PC-9 (cell line): ENCODE measurements around the gene SPOCK3. TPM values are rescaled to one million over a fixed set of nuclear protein-coding genes. Genes with fewer than 3 reads are reported as not detected.

Experiments used
- BruUV-seq: library from RNA; stranded (reverse); fragments of 400-500 nt; replicated peaks from 2 replicates; lab custom pipeline; 2021; lab: Mats Ljungman, UMichigan
- CTCF ChIA-PET: fragments of 300-600 bp; sonication (Branson Sonifier 250); formaldehyde crosslinking; loops from one replicate; lab custom pipeline; 2022; ENCODE audit warnings: antibody characterized with exemption; lab: Charles Lee
- POLR2A ChIA-PET: fragments of 300-600 bp; sonication (Branson Sonifier 250); formaldehyde crosslinking; loops from one replicate; lab custom pipeline; 2022; ENCODE audit warnings: antibody characterized with exemption; ENCODE audit not compliant: unreplicated experiment; lab: Charles Lee
- DNase-seq, 2 experiments: peaks; one replicate each; pipeline versions ENCODE4 v3.0.0 to v3.0.0-alpha.2; 2015 to 2022; ENCODE audit warnings: mixed read lengths in 1 of 2
- H2AFZ ChIP-seq: fragments of 200-600 bp; sonication (generic); 2 replicates; pipeline ENCODE4 v1.8.1; 2017; ENCODE audit warnings: antibody characterized with exemption
- H3F3A ChIP-seq: fragments of 200-600 bp; sonication (generic); 2 replicates; pipeline ENCODE4 v1.8.1; 2017; ENCODE audit warnings: antibody characterized with exemption, mild to moderate bottlenecking, low read depth; ENCODE audit not compliant: insufficient read depth
- H3K27ac ChIP-seq: fragments of 200-600 bp; sonication (generic); 2 replicates; pipeline ENCODE4 v1.6.1; 2016; ENCODE audit warnings: mixed run types
- H3K27me3 ChIP-seq: fragments of 200-600 bp; sonication (generic); 2 replicates; pipeline ENCODE4 v1.6.1; 2016; ENCODE audit warnings: low read depth, mixed run types; ENCODE audit not compliant: insufficient read depth
- H3K36me3 ChIP-seq: fragments of 200-600 bp; sonication (generic); 2 replicates; pipeline ENCODE4 v1.6.1; 2016; ENCODE audit warnings: low read depth, mixed run types
- H3K4me1 ChIP-seq: fragments of 200-600 bp; sonication (generic); replicated peaks from 2 replicates; pipeline ENCODE4 v1.6.1; 2016; ENCODE audit warnings: mixed run types; ENCODE audit not compliant: insufficient read depth
- H3K4me2 ChIP-seq: fragments of 200-600 bp; sonication (generic); 2 replicates; pipeline ENCODE4 v1.6.1; 2017; ENCODE audit warnings: mixed run types
- H3K4me3 ChIP-seq: fragments of 200-600 bp; sonication (generic); 2 replicates; pipeline ENCODE4 v1.6.1; 2016; ENCODE audit warnings: mixed run types
- H3K79me2 ChIP-seq: fragments of 200-600 bp; sonication (generic); 2 replicates; pipeline ENCODE4 v1.6.1; 2017; ENCODE audit warnings: low read depth, mixed run types
- H3K9me2 ChIP-seq: fragments of 200-600 bp; sonication (generic); 2 replicates; pipeline ENCODE4 v1.8.1; 2017; ENCODE audit warnings: mild to moderate bottlenecking; ENCODE audit not compliant: insufficient read depth
- H3K9me3 ChIP-seq: fragments of 200-600 bp; sonication (generic); 2 replicates; pipeline ENCODE4 v1.8.1; 2016; ENCODE audit warnings: low read depth; ENCODE audit not compliant: insufficient read depth
- H4K20me1 ChIP-seq: fragments of 200-600 bp; sonication (generic); 2 replicates; pipeline ENCODE4 v1.8.1; 2017; ENCODE audit not compliant: insufficient read depth
- EZH2 ChIP-seq: fragments of 200-600 bp; sonication (generic); IDR thresholded peaks from 2 replicates; pipeline ENCODE4 v1.8.0; 2017; ENCODE audit warnings: antibody characterized with exemption, low read depth
- intact Hi-C: fragments of 100-400 bp; cut with micrococcal nuclease; formaldehyde crosslinking; loops from one replicate; pipeline ENCODE4 v1.10.0; 2022; ENCODE audit not compliant: unreplicated experiment
- total RNA-seq: library from RNA; stranded (reverse); gene quantifications from 2 replicates; pipeline ENCODE4 v1.2.3, GENCODE V29; 2021
- TF ChIP-seq, protein P1 (sequence below): fragments of 200-600 bp; sonication (generic); conservative IDR thresholded peaks from 2 replicates; pipeline ENCODE4 v1.6.1; 2017; ENCODE audit warnings: mixed run types, antibody characterized with exemption, mild to moderate bottlenecking, moderate library complexity

Gene SPOCK3
- total RNA-seq, 1 experiment from 2014 or later = not detected

DNA sequence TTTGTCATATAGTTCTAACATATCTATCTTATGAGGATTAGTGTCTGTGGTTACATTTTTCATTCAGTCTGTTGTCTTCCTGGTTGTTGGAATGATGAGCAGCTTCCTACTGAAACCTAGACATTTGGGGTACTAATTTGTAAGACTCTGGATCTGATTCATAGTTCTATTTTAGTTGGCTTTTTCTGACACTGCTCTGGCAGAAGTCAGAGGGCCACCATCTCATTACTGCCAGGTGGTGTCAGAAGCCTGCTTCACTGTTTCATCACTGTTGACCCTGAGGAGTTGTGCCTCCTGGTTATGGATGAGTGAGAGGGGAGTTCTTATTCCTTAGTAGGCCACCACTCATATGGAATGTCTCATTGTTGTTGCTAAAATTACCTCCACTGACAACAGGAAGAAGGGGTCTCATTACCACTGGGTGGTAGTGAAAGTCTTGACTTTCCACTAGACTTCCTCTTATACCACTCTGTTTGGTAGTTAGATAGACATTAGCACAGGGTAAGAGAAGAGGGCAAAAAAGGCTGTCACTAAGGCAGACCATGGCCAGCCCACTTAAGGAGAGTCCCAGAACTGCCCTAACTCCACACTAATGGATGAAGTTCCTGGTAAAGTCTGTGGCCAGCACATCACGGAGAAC lies 395.2 kb downstream of the SPOCK3 start:
- TF ChIP-seq, protein P1, sequence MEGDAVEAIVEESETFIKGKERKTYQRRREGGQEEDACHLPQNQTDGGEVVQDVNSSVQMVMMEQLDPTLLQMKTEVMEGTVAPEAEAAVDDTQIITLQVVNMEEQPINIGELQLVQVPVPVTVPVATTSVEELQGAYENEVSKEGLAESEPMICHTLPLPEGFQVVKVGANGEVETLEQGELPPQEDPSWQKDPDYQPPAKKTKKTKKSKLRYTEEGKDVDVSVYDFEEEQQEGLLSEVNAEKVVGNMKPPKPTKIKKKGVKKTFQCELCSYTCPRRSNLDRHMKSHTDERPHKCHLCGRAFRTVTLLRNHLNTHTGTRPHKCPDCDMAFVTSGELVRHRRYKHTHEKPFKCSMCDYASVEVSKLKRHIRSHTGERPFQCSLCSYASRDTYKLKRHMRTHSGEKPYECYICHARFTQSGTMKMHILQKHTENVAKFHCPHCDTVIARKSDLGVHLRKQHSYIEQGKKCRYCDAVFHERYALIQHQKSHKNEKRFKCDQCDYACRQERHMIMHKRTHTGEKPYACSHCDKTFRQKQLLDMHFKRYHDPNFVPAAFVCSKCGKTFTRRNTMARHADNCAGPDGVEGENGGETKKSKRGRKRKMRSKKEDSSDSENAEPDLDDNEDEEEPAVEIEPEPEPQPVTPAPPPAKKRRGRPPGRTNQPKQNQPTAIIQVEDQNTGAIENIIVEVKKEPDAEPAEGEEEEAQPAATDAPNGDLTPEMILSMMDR = no peak
- no peak for TF ChIP-seq EZH2
- H3K79me2 ChIP-seq = no peaks in the 10 kb centered on the region
- H3K4me2 ChIP-seq = no peak overlapping the region
- H3K4me3 ChIP-seq = no peak overlapping the region
- H3K9me3 ChIP-seq = no peaks in the 10 kb centered on the region
- no TSS peak for BruUV-seq
- ChIA-PET POLR2A (no interaction called here), CTCF (no interaction called here)
- no peaks in the 10 kb centered on the region for H3K4me1 ChIP-seq
- no peak for DNase-seq
- no peak overlapping the region for H2AFZ ChIP-seq
- no peaks in the 10 kb centered on the region for H4K20me1 ChIP-seq
- no peaks in the 10 kb centered on the region for H3K9me2 ChIP-seq
- H3F3A ChIP-seq = no peaks in the 10 kb centered on the region
- intact Hi-C loops = no loop called here
- H3K27ac ChIP-seq = no peak overlapping the region
- H3K36me3 ChIP-seq = no peaks in the 10 kb centered on the region
- H3K27me3 ChIP-seq = no peaks in the 10 kb centered on the region

- H3K79me2 ChIP-seq = no peaks in the 10 kb centered on the region
- BruUV-seq = no TSS peak
These were observed 397.4 kb downstream of the SPOCK3 start for GRCh38 chr4:166836865-166837264.

DNA sequence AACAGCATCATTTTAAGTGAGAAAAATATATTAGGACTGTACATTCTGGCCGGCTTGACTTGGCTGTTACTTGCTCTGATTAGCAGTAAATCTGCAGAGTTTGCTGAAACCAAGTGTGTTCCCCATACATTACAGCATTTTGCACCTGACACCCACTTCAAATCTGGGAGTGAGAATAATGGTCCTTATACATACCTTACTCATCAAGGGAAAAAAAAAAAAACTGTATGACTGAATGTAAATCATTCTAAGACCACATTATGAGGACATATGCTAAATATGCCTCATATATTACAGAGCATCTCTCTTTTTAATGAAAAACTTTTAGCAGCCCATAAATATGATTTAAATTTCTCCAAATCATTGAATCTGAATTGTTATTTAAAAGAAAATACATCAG lies 406.7 kb downstream of the SPOCK3 start:
- Histone ChIP-seq H3F3A (no peaks in the 10 kb centered on the region), H3K9me2 (no peaks in the 10 kb centered on the region), H3K4me1 (no peaks in the 10 kb centered on the region), H3K27me3 (no peaks in the 10 kb centered on the region), H3K9me3 (no peaks in the 10 kb centered on the region), H3K27ac (no peak overlapping the region), H3K4me3 (no peak overlapping the region), H4K20me1 (no peaks in the 10 kb centered on the region), H3K36me3 (no peaks in the 10 kb centered on the region), H3K4me2 (no peak overlapping the region), H3K79me2 (no peaks in the 10 kb centered on the region), H2AFZ (no peak overlapping the region)
- DNase-seq = no peak
- intact Hi-C loops = no loop called here
- TF ChIP-seq EZH2 = no peak
- no TSS peak for BruUV-seq
- ChIA-PET POLR2A (no interaction called here), CTCF (no interaction called here)

More at GRCh38 chr4:166836865-166837264, 397.4 kb downstream of the SPOCK3 start:
- TF ChIP-seq, protein P1 = no peak
- no peak for TF ChIP-seq EZH2
- no peaks in the 10 kb centered on the region for H3K36me3 ChIP-seq
- H3F3A ChIP-seq = no peaks in the 10 kb centered on the region
- no peak for DNase-seq
- intact Hi-C loops = no loop called here
- no peaks in the 10 kb centered on the region for H3K9me2 ChIP-seq
- H3K4me2 ChIP-seq = no peak overlapping the region
- H3K4me3 ChIP-seq = no peak overlapping the region
- no peaks in the 10 kb centered on the region for H4K20me1 ChIP-seq
- CTCF ChIA-PET = no interaction called here
- H3K4me1 ChIP-seq = no peaks in the 10 kb centered on the region
- no peak overlapping the region for H2AFZ ChIP-seq
- H3K27me3 ChIP-seq = no peaks in the 10 kb centered on the region
- no peak overlapping the region for H3K27ac ChIP-seq
- no peaks in the 10 kb centered on the region for H3K9me3 ChIP-seq
- POLR2A ChIA-PET = no interaction called here

DNA sequence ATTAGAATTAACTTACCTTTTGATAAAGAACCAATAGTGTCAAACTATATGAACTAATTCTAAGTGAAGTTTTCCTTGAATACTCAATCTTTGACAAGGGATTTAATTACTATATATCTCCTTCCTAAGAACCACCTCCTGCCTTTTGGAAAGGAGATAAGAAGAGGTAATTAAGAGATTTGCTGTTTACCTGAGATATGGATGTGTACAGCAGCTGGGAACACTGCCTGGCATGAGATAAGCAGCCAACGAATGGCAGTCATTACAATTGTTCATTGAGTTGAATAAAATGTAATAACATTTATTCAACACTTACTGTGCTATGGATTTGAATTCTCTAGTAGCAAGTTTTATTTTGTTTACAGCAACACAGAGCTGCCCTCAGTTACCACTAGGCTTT lies 407.1 kb downstream of the SPOCK3 start:
- CTCF ChIA-PET = no interaction called here
- no peak overlapping the region for H3K4me2 ChIP-seq
- no peak overlapping the region for H2AFZ ChIP-seq
- H3K9me3 ChIP-seq = no peaks in the 10 kb centered on the region
- no peaks in the 10 kb centered on the region for H3K36me3 ChIP-seq
- intact Hi-C loops = no loop called here
- BruUV-seq = no TSS peak
- no peaks in the 10 kb centered on the region for H4K20me1 ChIP-seq
- H3K27ac ChIP-seq = no peak overlapping the region
- H3K4me1 ChIP-seq = no peaks in the 10 kb centered on the region
- POLR2A ChIA-PET = no interaction called here
- H3K79me2 ChIP-seq = no peaks in the 10 kb centered on the region
- H3K9me2 ChIP-seq = no peaks in the 10 kb centered on the region
- no peaks in the 10 kb centered on the region for H3F3A ChIP-seq
- no peak for DNase-seq
- no peak overlapping the region for H3K4me3 ChIP-seq
- TF ChIP-seq, protein P1 = no peak
- TF ChIP-seq EZH2 = no peak
- no peaks in the 10 kb centered on the region for H3K27me3 ChIP-seq
